Panc1 (cell line): ENCODE data around the gene COMMD1. TPM values are rescaled to one million over a fixed set of nuclear protein-coding genes. Genes with fewer than 3 reads are reported as not detected.

Experiments used
- ATAC-seq: fragments of 200-7000 bp; cut with Tn5 transposase; 2 replicates; pipeline ENCODE4 v1.9.1; 2020; ENCODE audit warnings: mild to moderate bottlenecking, moderate library complexity
- BruUV-seq: library from RNA; stranded (reverse); fragments of 400-500 nt; replicated peaks from 2 replicates; lab custom pipeline; 2021; lab: Mats Ljungman, UMichigan
- CTCF ChIA-PET: fragments of 300-600 bp; sonication (Branson Sonifier 250); formaldehyde crosslinking; loops from one replicate; lab custom pipeline; 2022; ENCODE audit warnings: antibody characterized with exemption; lab: Charles Lee
- POLR2A ChIA-PET: fragments of 300-600 bp; sonication (Branson Sonifier 250); formaldehyde crosslinking; loops from one replicate; lab custom pipeline; 2022; ENCODE audit warnings: antibody characterized with exemption; lab: Charles Lee
- DNase-seq: peaks from one replicate; pipeline ENCODE4 v3.0.0-alpha.2; 2010; ENCODE audit warnings: low read depth, low spot score
- H3K27ac ChIP-seq: 2 replicates; pipeline ENCODE4 v1.5.1; 2011; ENCODE audit warnings: mild to moderate bottlenecking, low read length, inconsistent platforms
- H3K27me3 ChIP-seq: fragments of 200-500 bp; sonication (Bioruptor generic); 2 replicates; pipeline ENCODE4 v1.6.0; 2014; ENCODE audit warnings: low read length, inconsistent platforms; ENCODE audit not compliant: control insufficient read depth, insufficient read depth
- H3K36me3 ChIP-seq: fragments of 200-500 bp; sonication (Bioruptor generic); 2 replicates; pipeline ENCODE4 v1.5.1; 2014; ENCODE audit warnings: inconsistent platforms, mild to moderate bottlenecking, low read length, moderate library complexity; ENCODE audit not compliant: control insufficient read depth, insufficient read depth
- H3K4me1 ChIP-seq: 2 replicates; pipeline ENCODE4 v1.5.1; 2011; ENCODE audit warnings: inconsistent platforms, mild to moderate bottlenecking, low read length, moderate library complexity; ENCODE audit not compliant: control insufficient read depth, insufficient read depth
- H3K4me3 ChIP-seq, 2 experiments: 2 replicates each; pipeline ENCODE4 v1.5.1; 2011 to 2012; ENCODE audit warnings: low read depth in 2 of 2, low read length in 2 of 2, mild to moderate bottlenecking in 2 of 2, inconsistent platforms in 1 of 2, moderate library complexity in 1 of 2
- H3K9me3 ChIP-seq: fragments of 200-500 bp; sonication (Bioruptor generic); 2 replicates; pipeline ENCODE4 v1.5.1; 2014; ENCODE audit warnings: low read depth, mild to moderate bottlenecking, inconsistent platforms, low read length, moderate library complexity; ENCODE audit not compliant: control insufficient read depth, insufficient read depth
- CTCF ChIP-seq: fragments of 450-650 bp; IDR thresholded peaks from 2 replicates; pipeline ENCODE4 v1.5.1; 2017; ENCODE audit warnings: mild to moderate bottlenecking
- POLR2AphosphoS5 ChIP-seq: IDR thresholded peaks from 2 replicates; pipeline ENCODE4 v1.6.1; 2012; ENCODE audit warnings: mild to moderate bottlenecking, low read depth, low read length, moderate library complexity
- SIN3A ChIP-seq: IDR thresholded peaks from 2 replicates; pipeline ENCODE4 v1.6.1; 2012; ENCODE audit warnings: low read depth, mild to moderate bottlenecking, low read length, moderate library complexity, borderline replicate concordance; ENCODE audit not compliant: insufficient read depth
- TCF7L2 ChIP-seq: IDR thresholded peaks from 2 replicates; pipeline ENCODE4 v1.6.1; 2011; ENCODE audit warnings: mild to moderate bottlenecking, low read depth, low read length, inconsistent platforms
- in situ Hi-C: cut with HindIII; loops from 2 replicates; pipeline ENCODE4 v1.10.0; 2016; ENCODE audit warnings: low sequenced_read_pairs, low pct_unique_long_range_greater_than_20kb
- intact Hi-C: fragments of 100-400 bp; cut with micrococcal nuclease; formaldehyde crosslinking; loops from one replicate; pipeline ENCODE4 v1.10.0; 2022; ENCODE audit not compliant: unreplicated experiment
- total RNA-seq: library from RNA; stranded (reverse); gene quantifications from one replicate; pipeline ENCODE4 v1.2.1, GENCODE V29; 2021; ENCODE audit not compliant: unreplicated experiment
- TF ChIP-seq, protein P1 (sequence below), 2 experiments: IDR thresholded peaks; 2 replicates each; pipeline ENCODE4 v1.6.1; 2011 to 2012; ENCODE audit warnings: low read depth in 2 of 2, control low read depth in 1 of 2, low read length in 1 of 2, mild to moderate bottlenecking in 1 of 2, moderate library complexity in 1 of 2; ENCODE audit not compliant: insufficient read depth in 1 of 2

The COMMD1 gene
- total RNA-seq, 1 experiment from 2014 or later, result 40.3 TPM

DNA sequence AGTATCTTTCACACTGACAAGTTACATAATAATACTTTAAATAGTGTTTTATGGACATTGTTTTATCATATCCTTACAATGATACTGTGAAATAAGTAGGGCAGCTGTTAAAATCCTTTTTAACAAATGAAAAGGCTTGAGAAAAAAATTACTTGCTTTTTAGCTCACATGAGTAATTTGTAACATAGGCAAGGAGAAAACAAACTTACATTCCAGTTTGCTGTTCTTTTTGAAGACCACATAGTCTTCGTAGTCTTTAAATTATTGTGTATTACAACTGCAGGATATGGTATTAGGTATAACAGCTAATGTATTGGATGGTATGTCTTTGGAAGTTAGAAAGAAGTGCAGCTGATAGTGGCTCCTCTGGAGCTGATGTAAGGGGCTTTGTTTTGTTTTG is 130.8 kb downstream of the COMMD1 start:
- ATAC-seq (no peak), DNase-seq (no peak)
- CTCF ChIA-PET, result no interaction called here
- intact Hi-C loops, result no loop called here
- Histone ChIP-seq H3K9me3 (no peaks in the 10 kb centered on the region), H3K4me1 (no peaks in the 10 kb centered on the region), H3K27me3 (no peaks in the 10 kb centered on the region), H3K36me3 (no peaks in the 10 kb centered on the region), H3K4me3 (no peak overlapping the region), H3K27ac (no peak overlapping the region)
- POLR2A ChIA-PET, result no interaction called here
- BruUV-seq, result no TSS peak
- in situ Hi-C loops, result no loop called here
- TF ChIP-seq, protein P1, sequence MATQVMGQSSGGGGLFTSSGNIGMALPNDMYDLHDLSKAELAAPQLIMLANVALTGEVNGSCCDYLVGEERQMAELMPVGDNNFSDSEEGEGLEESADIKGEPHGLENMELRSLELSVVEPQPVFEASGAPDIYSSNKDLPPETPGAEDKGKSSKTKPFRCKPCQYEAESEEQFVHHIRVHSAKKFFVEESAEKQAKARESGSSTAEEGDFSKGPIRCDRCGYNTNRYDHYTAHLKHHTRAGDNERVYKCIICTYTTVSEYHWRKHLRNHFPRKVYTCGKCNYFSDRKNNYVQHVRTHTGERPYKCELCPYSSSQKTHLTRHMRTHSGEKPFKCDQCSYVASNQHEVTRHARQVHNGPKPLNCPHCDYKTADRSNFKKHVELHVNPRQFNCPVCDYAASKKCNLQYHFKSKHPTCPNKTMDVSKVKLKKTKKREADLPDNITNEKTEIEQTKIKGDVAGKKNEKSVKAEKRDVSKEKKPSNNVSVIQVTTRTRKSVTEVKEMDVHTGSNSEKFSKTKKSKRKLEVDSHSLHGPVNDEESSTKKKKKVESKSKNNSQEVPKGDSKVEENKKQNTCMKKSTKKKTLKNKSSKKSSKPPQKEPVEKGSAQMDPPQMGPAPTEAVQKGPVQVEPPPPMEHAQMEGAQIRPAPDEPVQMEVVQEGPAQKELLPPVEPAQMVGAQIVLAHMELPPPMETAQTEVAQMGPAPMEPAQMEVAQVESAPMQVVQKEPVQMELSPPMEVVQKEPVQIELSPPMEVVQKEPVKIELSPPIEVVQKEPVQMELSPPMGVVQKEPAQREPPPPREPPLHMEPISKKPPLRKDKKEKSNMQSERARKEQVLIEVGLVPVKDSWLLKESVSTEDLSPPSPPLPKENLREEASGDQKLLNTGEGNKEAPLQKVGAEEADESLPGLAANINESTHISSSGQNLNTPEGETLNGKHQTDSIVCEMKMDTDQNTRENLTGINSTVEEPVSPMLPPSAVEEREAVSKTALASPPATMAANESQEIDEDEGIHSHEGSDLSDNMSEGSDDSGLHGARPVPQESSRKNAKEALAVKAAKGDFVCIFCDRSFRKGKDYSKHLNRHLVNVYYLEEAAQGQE (IDR thresholded peaks at IDR 0.05; ENCODE audit: insufficient read depth in 1 of 2, low read depth in 2 of 2, low read length in 1 of 2), result no peak
- TF ChIP-seq TCF7L2 (no peak), CTCF (no peak), SIN3A (no peak), POLR2AphosphoS5 (no peak)

DNA sequence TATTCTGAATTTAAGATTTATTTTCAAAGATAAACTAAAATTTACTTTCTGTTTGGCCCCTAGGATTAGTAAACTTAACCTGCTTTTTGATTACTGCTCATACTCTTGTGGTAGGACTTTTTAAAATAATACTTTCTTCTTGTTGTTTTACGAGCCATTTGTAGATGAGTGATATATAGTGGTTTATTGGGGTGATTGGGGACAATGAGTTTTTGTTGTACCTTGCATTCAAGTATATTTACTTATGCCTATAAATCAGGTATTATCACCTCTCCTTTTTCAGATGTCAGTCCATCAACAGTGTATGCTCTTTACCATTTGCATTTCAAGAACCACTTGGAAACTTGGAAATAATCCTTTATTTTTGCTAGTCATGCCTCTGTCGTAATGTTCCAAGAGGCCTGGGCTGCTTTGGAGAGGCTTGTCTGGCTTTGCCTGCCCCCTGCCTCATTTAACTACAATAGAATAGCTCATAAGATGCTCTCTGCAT is 131.3 kb downstream of the COMMD1 start:
- Histone ChIP-seq H3K4me1 (no peaks in the 10 kb centered on the region), H3K27me3 (no peaks in the 10 kb centered on the region), H3K9me3 (no peaks in the 10 kb centered on the region), H3K4me3 (no peak overlapping the region), H3K36me3 (no peaks in the 10 kb centered on the region), H3K27ac (no peak overlapping the region)
- BruUV-seq, result no TSS peak
- intact Hi-C loops (no loop called here), in situ Hi-C loops (no loop called here)
- ChIA-PET POLR2A (no interaction called here), CTCF (no interaction called here)
- ATAC-seq (no peak), DNase-seq (no peak)
- TF ChIP-seq SIN3A (no peak), CTCF (no peak), TCF7L2 (no peak), POLR2AphosphoS5 (no peak)
- TF ChIP-seq, protein P1 (IDR thresholded peaks at IDR 0.05; ENCODE audit: insufficient read depth in 1 of 2, low read depth in 2 of 2, low read length in 1 of 2), result no peak
